AG09309 (cell line): ENCODE measurements around the gene PLCG1.

ENCODE experiments used
- DNase-seq: peaks from one replicate; pipeline ENCODE4 v3.0.0-alpha.2; 2010; ENCODE audit warnings: low read depth
- H3K4me3 ChIP-seq: 2 replicates; pipeline ENCODE4 v1.5.1; 2011; ENCODE audit warnings: mild to moderate bottlenecking, low read depth, low read length, moderate library complexity; ENCODE audit not compliant: control insufficient read depth
- CTCF ChIP-seq: IDR thresholded peaks from 2 replicates; pipeline ENCODE4 v1.5.1; 2011; ENCODE audit warnings: mild to moderate bottlenecking, low read depth, low read length, inconsistent platforms; ENCODE audit not compliant: insufficient read depth, control insufficient read depth; ENCODE audit errors: missing control alignments

PLCG1 gene

DNA sequence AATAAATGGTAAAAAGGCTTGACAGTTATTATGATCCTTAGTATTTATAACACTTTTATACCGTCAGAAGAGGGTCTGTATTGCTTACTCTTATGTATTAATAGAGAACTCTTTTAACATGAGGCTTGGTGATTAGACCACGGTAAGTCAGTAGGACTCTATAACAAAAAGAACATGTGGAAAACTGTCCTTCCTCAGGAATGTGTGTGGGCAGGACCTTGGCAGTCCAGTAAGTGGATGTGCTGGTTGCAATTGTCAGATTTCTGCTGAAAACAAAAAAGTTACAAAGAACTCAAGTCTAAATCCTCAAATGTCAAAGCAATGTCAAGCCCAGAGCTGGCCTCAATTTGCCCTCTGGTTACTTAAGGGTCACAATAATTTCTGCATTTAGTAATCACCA, 81.1 kb downstream of the PLCG1 start:
- peak; percentile 49 for DNase-seq

GRCh38 chr20:41219824-41220223, 82.5 kb downstream of the PLCG1 start:
- no peak for TF ChIP-seq CTCF
- no peak for DNase-seq
- H3K4me3 ChIP-seq: no peak overlapping the region

More for the DNA sequence above, 81.1 kb downstream of the PLCG1 start:
- TF ChIP-seq CTCF: no peak
- no peak overlapping the region for H3K4me3 ChIP-seq

DNA sequence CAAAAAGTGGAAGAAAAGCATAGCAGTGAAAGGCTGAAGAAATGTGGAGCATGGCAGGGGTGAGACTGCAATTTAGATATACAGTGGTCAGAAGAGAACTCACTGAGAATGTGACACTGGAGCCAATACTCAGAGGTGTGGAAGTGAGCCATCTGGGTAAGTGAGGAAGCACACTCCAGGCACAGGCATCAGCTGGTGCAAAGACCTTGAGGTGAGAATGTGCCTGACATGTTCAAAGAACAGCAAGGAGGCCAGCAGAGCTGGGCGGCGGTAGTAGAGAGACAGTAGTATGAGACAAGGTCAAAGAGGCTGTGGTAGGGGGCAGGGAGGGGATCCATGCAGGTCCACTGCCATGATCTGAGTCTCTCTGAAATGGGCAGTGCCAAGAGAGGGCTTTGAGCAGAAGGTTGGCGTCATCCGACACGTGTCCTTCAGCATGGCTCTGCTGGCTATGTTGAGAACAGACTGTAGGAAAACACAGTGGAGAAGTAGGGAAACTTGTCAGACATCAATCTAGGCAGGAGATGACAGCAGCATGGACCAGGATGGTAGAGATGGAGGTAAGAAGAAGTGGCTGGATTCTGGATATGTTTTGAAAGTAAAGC, 84.4 kb downstream of the PLCG1 start:
- no peak for DNase-seq
- no peak overlapping the region for H3K4me3 ChIP-seq
- no peak for TF ChIP-seq CTCF

GRCh38 chr20:41222296-41222695, 85.0 kb downstream of the PLCG1 start:
- no peak for DNase-seq
- H3K4me3 ChIP-seq: no peak overlapping the region
- TF ChIP-seq CTCF: no peak

DNA sequence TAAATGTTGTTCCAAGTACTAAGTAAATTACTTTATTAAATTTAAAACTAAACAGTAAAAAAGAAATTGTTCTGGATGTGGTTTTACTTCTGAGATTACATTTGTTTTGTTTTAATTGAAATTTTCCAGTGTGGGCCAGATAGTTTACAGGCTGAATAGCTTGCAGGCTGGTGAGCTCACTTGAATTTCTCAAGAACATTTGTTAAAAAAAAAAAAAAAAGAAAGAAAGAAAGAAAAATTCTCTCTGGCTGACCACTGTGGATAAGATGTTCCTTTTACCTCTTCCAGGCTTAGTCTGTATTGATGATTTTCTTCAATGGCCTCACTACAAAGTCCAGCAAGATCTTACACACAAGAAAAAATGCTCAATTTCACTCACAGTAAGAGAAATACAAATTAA, 85.4 kb downstream of the PLCG1 start:
- no peak overlapping the region for H3K4me3 ChIP-seq
- TF ChIP-seq CTCF: no peak
- no peak for DNase-seq

DNA sequence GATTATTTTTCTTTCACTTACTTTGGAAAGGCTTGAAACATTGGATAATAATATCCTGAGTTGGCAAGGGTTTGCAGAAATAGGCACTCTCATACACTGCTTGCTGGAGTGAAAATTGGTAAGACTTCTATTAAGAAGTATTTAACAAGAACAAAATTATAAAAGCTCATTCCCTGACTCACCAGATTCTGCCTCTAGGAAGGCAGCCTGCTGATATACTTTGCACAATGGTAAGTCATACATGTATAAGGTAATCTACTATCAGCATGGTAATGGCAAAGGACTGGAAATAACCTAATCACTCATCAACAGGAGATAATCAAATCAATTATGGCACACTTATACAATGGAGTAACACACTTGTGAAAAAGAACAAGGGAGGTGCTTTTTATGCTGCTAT, 85.8 kb downstream of the PLCG1 start:
- no peak for DNase-seq
- H3K4me3 ChIP-seq: no peak overlapping the region
- TF ChIP-seq CTCF: no peak

GRCh38 chr20:41224281-41224680, 86.9 kb downstream of the PLCG1 start:
- TF ChIP-seq CTCF: no peak
- no peak overlapping the region for H3K4me3 ChIP-seq
- DNase-seq: no peak
